Hepatocyte (in vitro differentiated cells): ENCODE data around the gene HOXB1. TPM values are rescaled to one million over a fixed set of nuclear protein-coding genes. Genes with fewer than 3 reads are reported as not detected.
A peak's percentile ranks its signal among the peaks of the same experiment; 100 is the strongest.

ENCODE experiments used
- DNase-seq: peaks from one replicate; pipeline ENCODE4 v3.0.0-alpha.2; 2016; ENCODE audit warnings: low spot score
- H2AFZ ChIP-seq: fragments of 200-600 bp; sonication (generic); 2 replicates; pipeline ENCODE4 v1.6.0; 2016; ENCODE audit warnings: antibody characterized with exemption, mild to moderate bottlenecking
- H3K27ac ChIP-seq: fragments of 200-600 bp; sonication (generic); 2 replicates; pipeline ENCODE4 v1.5.1; 2016; ENCODE audit warnings: mild to moderate bottlenecking
- H3K27me3 ChIP-seq: fragments of 200-600 bp; sonication (generic); 2 replicates; pipeline ENCODE4 v1.6.1; 2016
- H3K36me3 ChIP-seq: fragments of 200-600 bp; sonication (generic); replicated peaks from 2 replicates; pipeline ENCODE4 v1.5.1; 2016; ENCODE audit warnings: low read depth; ENCODE audit not compliant: insufficient read depth
- H3K4me1 ChIP-seq: fragments of 200-600 bp; sonication (generic); 2 replicates; pipeline ENCODE4 v1.5.1; 2016; ENCODE audit warnings: mild to moderate bottlenecking, moderate library complexity; ENCODE audit not compliant: insufficient read depth
- H3K4me2 ChIP-seq: fragments of 200-600 bp; sonication (generic); 2 replicates; pipeline ENCODE4 v1.6.0; 2016
- H3K4me3 ChIP-seq: fragments of 200-600 bp; sonication (generic); 2 replicates; pipeline ENCODE4 v1.5.1; 2016; ENCODE audit warnings: mild to moderate bottlenecking
- H3K79me2 ChIP-seq: fragments of 200-600 bp; sonication (generic); 2 replicates; pipeline ENCODE4 v1.6.0; 2017; ENCODE audit warnings: mild to moderate bottlenecking
- H3K9me2 ChIP-seq: fragments of 200-600 bp; sonication (generic); replicated peaks from 2 replicates; pipeline ENCODE4 v1.6.0; 2017; ENCODE audit warnings: mild to moderate bottlenecking; ENCODE audit not compliant: insufficient read depth
- H3K9me3 ChIP-seq: fragments of 200-600 bp; sonication (generic); 2 replicates; pipeline ENCODE4 v1.5.1; 2016; ENCODE audit warnings: low read depth, mild to moderate bottlenecking
- H4K20me1 ChIP-seq: fragments of 200-600 bp; sonication (generic); 2 replicates; pipeline ENCODE4 v1.6.0; 2016; ENCODE audit warnings: mild to moderate bottlenecking; ENCODE audit not compliant: insufficient read depth, poor library complexity, severe bottlenecking
- CTCF ChIP-seq: fragments of 200-600 bp; sonication (generic); IDR thresholded peaks from 2 replicates; pipeline ENCODE4 v1.5.1; 2016; ENCODE audit warnings: antibody characterized with exemption, mild to moderate bottlenecking; ENCODE audit not compliant: poor library complexity
- EZH2 ChIP-seq: fragments of 200-600 bp; sonication (generic); IDR thresholded peaks from 2 replicates; pipeline ENCODE4 v1.6.1; 2016; ENCODE audit warnings: antibody characterized with exemption, mild to moderate bottlenecking, borderline replicate concordance
- EZH2phosphoT487 ChIP-seq: fragments of 200-600 bp; sonication (generic); IDR thresholded peaks from one replicate; pipeline ENCODE4 v1.6.1; 2018; ENCODE audit warnings: antibody characterized with exemption, mild to moderate bottlenecking, low read depth, moderate library complexity; ENCODE audit not compliant: unreplicated experiment, severe bottlenecking
- WGBS: methylation state at CpG from one replicate; pipeline ENCODE4 v1.1.6; 2016; ENCODE audit warnings: low lambda C conversion rate; ENCODE audit errors: missing lambda C conversion rate; 5-methylcytosine and 5-hydroxymethylcytosine counted together
- polyA plus RNA-seq: library from polyadenylated mRNA; unstranded; fragments of >200 nt; fragmentation: Nextera tagmentation; extraction: Ambion mirVana; gene quantifications from 2 replicates; pipeline ENCODE4 v1.2.1, GENCODE V29; 2016
- total RNA-seq: library from RNA; depleted of rRNA; stranded (reverse); fragments of >200 nt; gene quantifications from 2 replicates; pipeline ENCODE4 v1.2.3, GENCODE V29; 2014

Gene HOXB1
- total and polyA plus RNA-seq, 2 experiments from 2014 or later = not detected

GRCh38 chr17:48565925-48566710 lies 35.3 kb upstream of the HOXB1 start:
- 63% methylated on average over 2 of the region's 4 CpGs for WGBS
- Histone ChIP-seq H3K79me2 (peaks cover 38% of the 10 kb centered on the region), H3K27ac (no peak overlapping the region)

GRCh38 chr17:48565022-48565554 lies 34.3 kb upstream of the HOXB1 start:
- no peak overlapping the region for H3K27ac ChIP-seq
- no peaks in the 10 kb centered on the region for H3K9me2 ChIP-seq
- H3K4me2 ChIP-seq = peak overlapping the region; percentile 82
- no peak for TF ChIP-seq EZH2phosphoT487
- TF ChIP-seq CTCF = no peak
- no peak for TF ChIP-seq EZH2
- 73% methylated on average over 2 of the region's 2 CpGs for WGBS
- no peak for DNase-seq
- H3K27me3 ChIP-seq = peaks cover 93% of the 10 kb centered on the region
- H2AFZ ChIP-seq = no peak overlapping the region
- H3K9me3 ChIP-seq = no peaks in the 10 kb centered on the region
- peaks cover 17% of the 10 kb centered on the region for H3K4me1 ChIP-seq
- peaks cover 38% of the 10 kb centered on the region for H3K79me2 ChIP-seq
- no peaks in the 10 kb centered on the region for H3K36me3 ChIP-seq
- H4K20me1 ChIP-seq = no peaks in the 10 kb centered on the region
- no peak overlapping the region for H3K4me3 ChIP-seq

More at GRCh38 chr17:48565925-48566710, 35.3 kb upstream of the HOXB1 start:
- Histone ChIP-seq H3K4me3 (no peak overlapping the region), H3K9me3 (no peaks in the 10 kb centered on the region), H4K20me1 (no peaks in the 10 kb centered on the region), H3K27me3 (peaks cover 96% of the 10 kb centered on the region), H3K4me2 (no peak overlapping the region), H3K36me3 (no peaks in the 10 kb centered on the region), H2AFZ (no peak overlapping the region), H3K9me2 (no peaks in the 10 kb centered on the region), H3K4me1 (peaks cover 19% of the 10 kb centered on the region)
- DNase-seq = no peak
- TF ChIP-seq CTCF = no peak

GRCh38 chr17:48564188-48565021 lies 33.6 kb upstream of the HOXB1 start:
- Histone ChIP-seq H3K4me3 (peak overlapping the region; percentile 7), H3K79me2 (peaks cover 33% of the 10 kb centered on the region), H3K4me1 (peaks cover 24% of the 10 kb centered on the region)

More at GRCh38 chr17:48564188-48565021, 33.6 kb upstream of the HOXB1 start:
- Histone ChIP-seq H3K4me2 (peak overlapping the region; percentile 82), H3K36me3 (no peaks in the 10 kb centered on the region), H4K20me1 (no peaks in the 10 kb centered on the region), H3K9me2 (no peaks in the 10 kb centered on the region), H3K27me3 (peaks cover 93% of the 10 kb centered on the region), H3K27ac (peak overlapping the region; percentile 37), H3K9me3 (no peaks in the 10 kb centered on the region), H2AFZ (no peak overlapping the region)
- TF ChIP-seq EZH2 (peak; percentile 72), EZH2phosphoT487 (no peak), CTCF (no peak)
- no peak for DNase-seq
- 12% methylated on average over 49 of the region's 73 CpGs for WGBS
